Stimulated activated CD8-positive, alpha-beta memory T cell treated with anti-CD3 and anti-CD28 coated beads, Interleukin-12 subunit alpha, Interleukin-12 subunit beta, amount 100 ng/mL, for 24 hours (primary cell): ENCODE results near the gene BTNL8.
"Not testable (repeated sequence)": the region's sequence is repeated elsewhere in the genome, so short reads cannot be mapped to it uniquely, and the experiment has no call there.

ENCODE experiments used
- DNase-seq: peaks from one replicate; pipeline ENCODE4 v3.0.0-alpha.2; 2020; ENCODE audit errors: extremely low read depth

The BTNL8 gene

GRCh38 chr5:180875860-180876426 is 23.0 kb upstream of the BTNL8 start:
- no peak for DNase-seq

DNA sequence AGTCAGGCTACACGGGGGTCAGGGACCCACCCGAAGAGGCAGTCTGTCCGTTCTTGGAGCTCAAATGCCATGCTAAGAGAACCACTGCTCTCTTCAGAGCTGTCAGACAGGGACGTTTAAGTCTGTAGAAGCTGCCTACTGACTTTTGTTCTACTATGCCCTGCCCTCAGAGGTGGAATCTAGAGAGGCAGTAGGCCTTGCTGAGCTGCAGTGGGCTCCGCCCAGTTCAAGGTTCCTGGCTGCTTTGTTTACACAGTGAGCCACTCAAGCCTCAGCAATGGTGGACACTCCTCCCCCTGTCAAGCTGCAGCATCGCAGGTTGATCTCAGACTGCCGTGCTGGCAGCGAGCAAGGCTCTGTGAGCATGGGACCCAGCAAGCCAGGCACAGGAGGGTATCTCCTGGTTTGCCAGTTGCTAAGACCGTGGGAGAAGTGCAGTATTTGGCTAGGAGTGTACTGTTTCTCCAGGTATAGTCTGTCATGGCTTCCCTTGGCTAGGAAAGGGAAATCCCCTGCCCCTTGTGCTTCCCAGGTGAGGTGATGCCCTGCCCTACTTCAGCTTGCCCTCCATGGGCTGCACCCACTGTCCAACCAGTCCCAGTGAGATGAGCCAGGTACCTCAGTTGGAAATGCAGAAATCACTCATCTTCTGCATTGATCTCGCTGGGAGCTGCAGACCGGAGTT is 13.0 kb upstream of the BTNL8 start:
- not testable (repeated sequence) for DNase-seq

DNA sequence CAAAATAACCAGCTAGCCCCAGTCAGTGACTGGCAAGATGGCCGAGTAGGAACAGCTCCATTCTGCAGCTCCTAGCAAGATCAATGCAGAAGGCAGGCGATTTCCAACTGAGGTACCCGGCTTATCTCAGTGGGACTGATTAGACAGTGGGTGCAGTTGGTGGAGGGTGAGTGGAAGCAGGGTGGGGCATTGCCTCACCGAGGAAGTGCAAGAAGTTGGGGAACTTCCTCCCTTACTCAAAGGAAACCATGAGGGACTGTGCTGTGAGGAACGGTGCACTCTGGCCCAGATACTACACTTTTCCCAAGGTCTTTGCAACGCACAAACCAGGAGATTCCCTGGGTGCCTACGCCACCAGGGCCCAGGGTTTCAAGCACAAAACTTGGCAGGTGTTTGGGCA is 9.6 kb upstream of the BTNL8 start:
- no peak for DNase-seq

- not testable (repeated sequence) for DNase-seq
Measured at GRCh38 chr5:180895330-180895729, 3.6 kb upstream of the BTNL8 start.

DNA sequence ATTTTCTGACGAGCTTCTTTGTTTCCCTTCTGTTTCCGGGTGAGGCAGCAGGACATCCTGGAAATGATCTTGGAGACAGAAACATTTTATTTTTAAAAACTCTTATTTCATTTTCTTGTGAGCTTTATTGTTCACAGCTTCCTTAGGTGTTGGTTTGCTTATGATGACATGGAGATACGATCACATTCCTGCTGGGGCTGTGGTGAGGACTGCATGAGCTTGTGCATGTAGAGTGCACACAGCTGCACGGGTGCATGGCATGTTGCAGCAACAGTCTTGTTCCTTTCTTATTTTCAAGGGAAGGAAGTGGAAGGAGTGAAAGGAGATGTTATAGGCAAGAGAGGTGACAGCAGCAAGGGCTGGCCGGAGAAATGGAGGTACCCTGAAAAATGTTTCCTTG is 1.2 kb downstream of the BTNL8 start:
- DNase-seq: no peak

- DNase-seq: no peak
Measured at GRCh38 chr5:180901319-180902009, 2.5 kb downstream of the BTNL8 start.

- no peak for DNase-seq
Measured at GRCh38 chr5:180908400-180908799, 9.4 kb downstream of the BTNL8 start.

- no peak for DNase-seq
Measured at GRCh38 chr5:180908998-180909731, 10.2 kb downstream of the BTNL8 start.

- no peak for DNase-seq
Measured at GRCh38 chr5:180909782-180910181, 10.8 kb downstream of the BTNL8 start.

- no peak for DNase-seq
Measured at GRCh38 chr5:180910182-180910581, 11.2 kb downstream of the BTNL8 start.

DNA sequence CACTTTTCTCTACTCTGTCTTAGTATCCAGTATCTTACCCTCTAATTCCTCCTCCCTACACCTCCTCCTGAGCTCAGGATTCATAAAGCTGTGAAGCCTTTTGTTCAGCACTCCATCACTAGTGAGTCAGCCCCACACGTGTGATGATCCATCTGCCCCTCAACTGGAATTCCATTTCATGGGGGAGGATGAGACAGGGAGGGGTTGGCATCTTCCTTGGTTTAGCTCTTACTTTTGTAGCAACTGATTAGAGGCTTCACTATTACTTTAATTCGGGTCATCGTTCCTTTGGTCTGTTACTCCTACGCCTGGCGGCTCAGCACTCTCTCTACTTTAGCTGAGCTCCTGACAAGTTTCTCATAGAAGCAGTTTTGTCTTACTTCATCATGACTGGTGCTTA is 11.8 kb downstream of the BTNL8 start:
- DNase-seq: no peak

DNA sequence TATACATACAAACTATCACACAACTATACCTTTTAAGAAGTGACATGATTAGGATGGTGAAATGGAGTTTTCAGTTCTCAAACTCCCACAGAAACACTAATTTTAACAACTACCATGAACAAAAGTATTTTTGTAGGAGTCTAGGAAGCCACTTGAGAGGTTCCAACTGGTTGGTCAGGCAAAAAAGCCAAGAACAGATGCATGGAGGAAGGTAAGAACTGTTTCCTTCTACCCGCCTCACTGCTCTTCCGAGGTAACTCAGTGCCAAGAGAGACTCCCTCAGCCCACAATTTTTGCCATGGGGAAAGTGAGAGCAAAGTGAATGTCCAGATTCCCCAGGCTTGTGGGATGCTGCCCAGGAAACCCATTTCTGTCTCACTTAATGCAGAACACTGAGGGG is 15.7 kb downstream of the BTNL8 start:
- DNase-seq: no peak

- DNase-seq: no peak
Measured at GRCh38 chr5:180915924-180916323, 17.0 kb downstream of the BTNL8 start.

DNA sequence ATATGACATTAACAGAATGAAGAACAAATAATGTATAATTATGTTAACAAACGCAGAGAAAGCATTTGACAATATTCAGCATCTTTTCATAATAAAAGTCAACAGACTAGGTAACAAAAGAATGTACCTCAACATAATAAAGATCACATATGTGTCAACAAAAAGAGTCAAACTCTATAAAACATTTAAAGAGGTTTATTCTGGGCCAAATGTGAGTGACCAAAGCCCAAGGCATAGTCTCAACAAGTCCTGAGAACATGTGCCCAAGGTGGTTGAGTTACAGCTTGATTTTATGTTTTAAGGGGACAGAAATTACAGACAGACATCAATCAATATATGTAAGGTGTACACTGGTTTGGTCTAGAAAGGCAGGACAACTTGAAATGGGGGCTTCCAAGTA is 19.4 kb downstream of the BTNL8 start:
- no peak for DNase-seq

DNA sequence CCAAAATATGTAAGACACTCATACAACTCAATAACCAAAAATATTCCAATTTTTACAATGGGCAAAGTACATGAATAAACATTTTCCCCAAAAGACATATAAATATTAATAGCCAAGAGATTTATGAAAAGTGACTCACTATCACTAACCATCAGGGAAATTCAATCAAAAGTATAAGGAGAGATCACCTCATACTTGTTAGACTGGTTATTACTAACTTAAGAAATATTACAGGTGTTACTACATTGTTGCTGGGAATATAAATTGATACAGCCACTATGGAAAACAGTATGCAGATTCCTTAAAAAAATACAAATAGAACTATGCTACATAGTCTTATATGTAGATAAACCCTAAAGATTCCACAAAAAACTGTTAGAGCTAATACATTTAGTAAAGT is 21.8 kb downstream of the BTNL8 start:
- no peak for DNase-seq

GRCh38 chr5:180922932-180923331 is 24.0 kb downstream of the BTNL8 start:
- no peak for DNase-seq

DNA sequence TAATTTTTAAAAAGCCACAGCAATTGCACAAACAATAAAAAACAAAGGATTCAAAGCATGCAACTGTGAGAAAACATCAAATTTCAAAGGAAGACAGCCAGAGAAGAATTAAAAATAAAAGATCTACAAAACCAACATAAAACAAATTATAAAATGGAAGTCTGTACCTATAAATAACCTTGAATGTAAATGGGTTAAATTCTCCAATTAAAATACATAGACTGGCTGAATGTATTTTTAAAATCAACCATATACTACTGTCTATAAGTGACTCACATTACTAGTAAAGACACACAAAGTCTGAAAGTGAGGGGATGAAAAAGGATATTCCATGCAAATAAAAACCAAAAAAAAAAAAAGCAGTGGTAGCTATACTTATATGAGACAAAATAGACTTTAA is 33.7 kb downstream of the BTNL8 start:
- DNase-seq: no peak

DNA sequence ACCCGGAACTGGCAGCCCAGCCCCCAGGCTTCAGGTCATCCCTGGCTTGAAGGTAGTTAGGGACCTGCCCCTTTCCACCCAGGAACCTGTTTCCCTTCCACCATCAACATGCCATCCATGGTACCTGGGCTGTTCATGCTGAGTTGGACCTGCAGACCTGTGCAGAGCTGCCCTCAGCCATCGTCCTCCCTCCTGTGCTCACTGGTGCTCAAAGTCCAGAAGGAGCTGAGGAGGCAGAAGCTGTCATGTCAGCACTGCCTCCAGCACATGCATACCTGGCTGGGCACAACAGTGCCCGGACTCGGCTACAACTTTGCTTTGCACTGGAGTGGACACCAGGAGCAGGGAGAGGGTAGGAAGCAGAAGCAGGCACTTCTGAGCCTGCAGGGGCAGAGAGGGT is 36.2 kb downstream of the BTNL8 start:
- no peak for DNase-seq

DNA sequence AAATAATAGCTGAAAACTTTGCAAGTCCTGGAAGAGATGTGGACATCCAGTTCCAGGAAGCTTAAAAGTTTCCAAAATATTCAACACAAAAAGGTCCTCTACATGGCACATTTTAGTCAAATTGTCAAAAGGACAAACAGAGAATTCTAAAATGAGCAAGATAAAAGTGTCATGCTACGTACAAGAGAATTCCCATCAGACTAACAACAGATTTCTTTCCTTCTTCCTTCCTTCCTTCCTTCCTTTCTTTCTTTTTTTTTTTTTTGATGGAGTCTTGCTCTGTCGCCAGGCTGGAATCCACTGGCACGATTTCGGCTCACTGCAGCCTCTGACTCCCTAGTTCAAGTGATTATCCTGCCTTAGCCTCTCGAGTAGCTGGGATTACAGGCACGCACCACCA is 39.3 kb downstream of the BTNL8 start:
- no peak for DNase-seq

DNA sequence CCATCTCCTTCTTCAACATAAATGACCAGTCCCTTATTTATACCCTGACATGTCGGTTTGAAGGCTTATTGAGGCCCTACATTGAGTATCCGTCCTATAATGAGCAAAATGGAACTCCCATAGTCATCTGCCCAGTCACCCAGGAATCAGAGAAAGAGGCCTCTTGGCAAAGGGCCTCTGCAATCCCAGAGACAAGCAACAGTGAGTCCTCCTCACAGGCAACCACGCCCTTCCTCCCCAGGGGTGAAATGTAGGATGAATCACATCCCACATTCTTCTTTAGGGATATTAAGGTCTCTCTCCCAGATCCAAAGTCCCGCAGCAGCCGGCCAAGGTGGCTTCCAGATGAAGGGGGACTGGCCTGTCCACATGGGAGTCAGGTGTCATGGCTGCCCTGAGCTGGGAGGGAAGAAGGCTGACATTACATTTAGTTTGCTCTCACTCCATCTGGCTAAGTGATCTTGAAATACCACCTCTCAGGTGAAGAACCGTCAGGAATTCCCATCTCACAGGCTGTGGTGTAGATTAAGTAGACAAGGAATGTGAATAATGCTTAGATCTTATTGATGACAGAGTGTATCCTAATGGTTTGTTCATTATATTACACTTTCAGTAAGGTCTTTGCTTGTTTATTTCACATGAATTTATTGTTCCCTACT is 51.5 kb downstream of the BTNL8 start:
- no peak for DNase-seq

DNA sequence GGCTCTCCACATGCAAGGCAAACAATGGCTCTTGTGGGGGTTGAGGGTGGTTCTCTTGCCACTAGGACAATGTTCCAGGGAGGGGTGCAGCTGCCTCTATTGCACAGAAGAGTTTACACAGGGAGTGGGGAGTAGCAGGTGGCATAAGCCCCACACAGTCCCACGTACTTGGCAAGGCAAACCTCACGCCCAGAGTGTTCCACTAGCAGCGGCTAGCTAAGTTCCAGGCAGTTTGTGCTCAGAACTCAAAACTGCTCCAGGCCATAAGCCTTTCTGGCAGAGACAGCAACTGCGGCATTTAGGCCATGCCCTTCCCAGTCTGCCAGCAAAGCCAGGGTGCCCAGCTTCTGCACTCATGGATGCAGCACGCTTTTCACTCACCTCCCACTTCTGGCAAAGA is 60.7 kb downstream of the BTNL8 start:
- no peak for DNase-seq

DNA sequence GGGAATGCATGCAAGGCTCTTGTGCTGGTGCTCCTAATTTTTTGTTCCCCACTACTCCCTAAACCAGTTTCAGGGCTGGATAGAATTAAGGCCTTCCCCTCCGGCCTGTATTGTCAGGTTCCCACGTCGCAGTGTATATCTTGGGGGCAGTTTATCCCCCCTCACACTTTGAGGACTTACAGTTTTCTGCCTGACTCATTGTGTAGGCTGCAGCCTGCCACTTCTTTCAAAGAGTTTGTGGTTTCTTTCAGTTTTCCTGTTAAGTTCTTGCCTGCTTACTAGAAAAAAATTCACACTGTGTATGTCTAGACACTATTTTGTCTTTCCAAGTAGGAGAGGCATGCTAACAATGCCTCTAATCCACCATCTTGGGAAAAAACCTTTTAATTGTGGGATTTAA is 61.2 kb downstream of the BTNL8 start:
- no peak for DNase-seq
